Endodermal cell (in vitro differentiated cells): ENCODE measurements around the gene ABCE1. TPM values are rescaled to one million over a fixed set of nuclear protein-coding genes. Genes with fewer than 3 reads are reported as not detected.

ENCODE experiments used
- DNase-seq: peaks from one replicate; pipeline ENCODE4 v3.0.0-alpha.2; 2017
- H3K27ac ChIP-seq: 2 replicates; pipeline ENCODE4 v1.5.1; 2013; ENCODE audit warnings: mild to moderate bottlenecking, low read depth, low read length, moderate library complexity
- H3K27me3 ChIP-seq: 2 replicates; pipeline ENCODE4 v1.6.1; 2013; ENCODE audit warnings: mild to moderate bottlenecking, low read length, moderate library complexity; ENCODE audit not compliant: insufficient read depth, control insufficient read depth, poor library complexity, severe bottlenecking
- H3K36me3 ChIP-seq: 2 replicates; pipeline ENCODE4 v1.7.0; 2013; ENCODE audit warnings: mild to moderate bottlenecking, low read length, moderate library complexity; ENCODE audit not compliant: control insufficient read depth, insufficient read depth
- H3K4me1 ChIP-seq: one replicate; pipeline ENCODE4 v1.7.0; 2013; ENCODE audit warnings: low read length; ENCODE audit not compliant: control insufficient read depth, insufficient read depth
- H3K4me3 ChIP-seq: 2 replicates; pipeline ENCODE4 v1.5.1; 2013; ENCODE audit warnings: mild to moderate bottlenecking, low read length, moderate library complexity
- H3K9ac ChIP-seq: 2 replicates; pipeline ENCODE4 v1.6.1; 2013; ENCODE audit warnings: mild to moderate bottlenecking, low read length, moderate library complexity; ENCODE audit not compliant: poor library complexity, severe bottlenecking; ENCODE audit errors: extremely low read depth
- H3K9me3 ChIP-seq: 2 replicates; pipeline ENCODE4 v1.6.1; 2013; ENCODE audit warnings: mild to moderate bottlenecking, low read length, moderate library complexity; ENCODE audit not compliant: control insufficient read depth
- H3K27ac Mint-ChIP-seq: 2 replicates; pipeline ENCODE4 v1.8.0; 2020; ENCODE audit warnings: mixed read lengths
- H3K27me3 Mint-ChIP-seq: 2 replicates; pipeline ENCODE4 v1.8.0; 2021; ENCODE audit warnings: mild to moderate bottlenecking, mixed read lengths; ENCODE audit not compliant: insufficient read depth
- H3K36me3 Mint-ChIP-seq: 2 replicates; pipeline ENCODE4 v1.8.0; 2020; ENCODE audit warnings: low read depth, mixed read lengths
- H3K4me1 Mint-ChIP-seq: 2 replicates; pipeline ENCODE4 v1.8.0; 2020; ENCODE audit warnings: mixed read lengths
- H3K4me3 Mint-ChIP-seq: 2 replicates; pipeline ENCODE4 v1.8.0; 2020; ENCODE audit warnings: mild to moderate bottlenecking, moderate library complexity, mixed read lengths
- H3K9me3 Mint-ChIP-seq: 2 replicates; pipeline ENCODE4 v1.8.0; 2020; ENCODE audit warnings: mild to moderate bottlenecking, mixed read lengths
- WGBS, 2 experiments: methylation state at CpG; one replicate each; pipeline versions ENCODE4 v1.1.5 to v1.1.7; 2013; ENCODE audit warnings: missing lambda C conversion rate in 2 of 2, mixed read lengths in 1 of 2; ENCODE audit not compliant: insufficient coverage in 1 of 2, insufficient read length in 1 of 2; 5-methylcytosine and 5-hydroxymethylcytosine counted together
- total RNA-seq, 2 donors: library from RNA; stranded (reverse); fragmentation: NEBNext Ultra II Directional in 1 of 2; extraction: Animal tissue kit (Norgen Biotek cat#: 25700) in 1 of 2; gene quantifications; 2 replicates in 1 of 2; 3 replicates in 1 of 2; pipeline ENCODE4 v1.2.1, GENCODE V29; 2021
- TF ChIP-seq, protein P1 (sequence below): fragments of 200-600 bp; sonication (generic); conservative IDR thresholded peaks from 2 replicates; pipeline ENCODE4 v1.5.0; 2021; ENCODE audit warnings: antibody characterized with exemption, mild to moderate bottlenecking

Gene ABCE1
- total RNA-seq, 2 donors from 2014 or later = 67.2 to 80.7 TPM

- H3K4me1 Mint-ChIP-seq = peaks cover 18% of the 10 kb centered on the region
- H3K9me3 Mint-ChIP-seq = no peaks in the 10 kb centered on the region
- H3K27me3 ChIP-seq = no peaks in the 10 kb centered on the region
- peaks cover 16% of the 10 kb centered on the region for H3K36me3 ChIP-seq
- H3K9ac ChIP-seq = no peak overlapping the region
- DNase-seq = no peak
- H3K27ac Mint-ChIP-seq = no peak overlapping the region
- no peak overlapping the region for H3K27ac ChIP-seq
- peaks cover 12% of the 10 kb centered on the region for H3K36me3 Mint-ChIP-seq
- no peaks in the 10 kb centered on the region for H3K27me3 Mint-ChIP-seq
- no peak overlapping the region for H3K4me3 ChIP-seq
- H3K4me1 ChIP-seq = peaks cover 3% of the 10 kb centered on the region
- TF ChIP-seq, protein P1, sequence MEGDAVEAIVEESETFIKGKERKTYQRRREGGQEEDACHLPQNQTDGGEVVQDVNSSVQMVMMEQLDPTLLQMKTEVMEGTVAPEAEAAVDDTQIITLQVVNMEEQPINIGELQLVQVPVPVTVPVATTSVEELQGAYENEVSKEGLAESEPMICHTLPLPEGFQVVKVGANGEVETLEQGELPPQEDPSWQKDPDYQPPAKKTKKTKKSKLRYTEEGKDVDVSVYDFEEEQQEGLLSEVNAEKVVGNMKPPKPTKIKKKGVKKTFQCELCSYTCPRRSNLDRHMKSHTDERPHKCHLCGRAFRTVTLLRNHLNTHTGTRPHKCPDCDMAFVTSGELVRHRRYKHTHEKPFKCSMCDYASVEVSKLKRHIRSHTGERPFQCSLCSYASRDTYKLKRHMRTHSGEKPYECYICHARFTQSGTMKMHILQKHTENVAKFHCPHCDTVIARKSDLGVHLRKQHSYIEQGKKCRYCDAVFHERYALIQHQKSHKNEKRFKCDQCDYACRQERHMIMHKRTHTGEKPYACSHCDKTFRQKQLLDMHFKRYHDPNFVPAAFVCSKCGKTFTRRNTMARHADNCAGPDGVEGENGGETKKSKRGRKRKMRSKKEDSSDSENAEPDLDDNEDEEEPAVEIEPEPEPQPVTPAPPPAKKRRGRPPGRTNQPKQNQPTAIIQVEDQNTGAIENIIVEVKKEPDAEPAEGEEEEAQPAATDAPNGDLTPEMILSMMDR = peak; percentile 75
- no peak overlapping the region for H3K4me3 Mint-ChIP-seq
- H3K9me3 ChIP-seq = peaks cover 5% of the 10 kb centered on the region
- WGBS, 2 experiments = 83 to 90% methylated on average over 3 to 6 of the region's 6 CpGs
Observed at GRCh38 chr4:145061318-145061920, 36.7 kb upstream of the ABCE1 start.

- Histone ChIP-seq H3K9me3 (peaks cover 5% of the 10 kb centered on the region), H3K4me3 (no peak overlapping the region), H3K4me1 (no peaks in the 10 kb centered on the region), H3K27me3 (no peaks in the 10 kb centered on the region), H3K27ac (peak overlapping the region; percentile 62), H3K36me3 (peaks cover 22% of the 10 kb centered on the region), H3K9ac (no peak overlapping the region)
- no peak overlapping the region for H3K4me3 Mint-ChIP-seq
- peaks cover 16% of the 10 kb centered on the region for H3K36me3 Mint-ChIP-seq
- no peak for DNase-seq
- peaks cover 13% of the 10 kb centered on the region for H3K4me1 Mint-ChIP-seq
- 8 to 24% methylated on average over 2 of the region's 2 CpGs for WGBS, 2 experiments
- no peaks in the 10 kb centered on the region for H3K9me3 Mint-ChIP-seq
- H3K27me3 Mint-ChIP-seq = no peaks in the 10 kb centered on the region
- no peak overlapping the region for H3K27ac Mint-ChIP-seq
- TF ChIP-seq, protein P1 = no peak
Observed at GRCh38 chr4:145066063-145066501, 32.0 kb upstream of the ABCE1 start.

- no peaks in the 10 kb centered on the region for H3K9me3 Mint-ChIP-seq
- H3K36me3 Mint-ChIP-seq = peaks cover 4% of the 10 kb centered on the region
- H3K4me3 Mint-ChIP-seq = no peak overlapping the region
- WGBS, 2 experiments = 81 to 89% methylated on average over 2 to 3 of the region's 3 CpGs
- Histone ChIP-seq H3K9me3 (no peaks in the 10 kb centered on the region), H3K4me1 (no peaks in the 10 kb centered on the region), H3K36me3 (peaks cover 12% of the 10 kb centered on the region), H3K27ac (no peak overlapping the region), H3K4me3 (no peak overlapping the region), H3K27me3 (no peaks in the 10 kb centered on the region), H3K9ac (no peak overlapping the region)
- peaks cover 13% of the 10 kb centered on the region for H3K4me1 Mint-ChIP-seq
- H3K27me3 Mint-ChIP-seq = no peaks in the 10 kb centered on the region
- no peak overlapping the region for H3K27ac Mint-ChIP-seq
- TF ChIP-seq, protein P1 = no peak
- DNase-seq = no peak
Observed at GRCh38 chr4:145069361-145069760, 28.8 kb upstream of the ABCE1 start.
